Ishikawa (cell line): ENCODE data around the gene SHOX.

Source experiments
- CEBPB ChIP-seq: IDR thresholded peaks from 2 replicates; pipeline ENCODE4 v1.6.1; 2012
- CREB1 ChIP-seq: IDR thresholded peaks from 2 replicates; pipeline ENCODE4 v1.6.1; 2012; ENCODE audit warnings: low read depth
- EGR1 ChIP-seq: IDR thresholded peaks from 2 replicates; pipeline ENCODE4 v1.6.1; 2012
- EP300 ChIP-seq: IDR thresholded peaks from 2 replicates; pipeline ENCODE4 v1.6.1; 2012; ENCODE audit warnings: borderline replicate concordance
- FOXM1 ChIP-seq: IDR thresholded peaks from 2 replicates; pipeline ENCODE4 v1.6.1; 2012; ENCODE audit warnings: low read depth, borderline replicate concordance
- NFIC ChIP-seq: IDR thresholded peaks from 2 replicates; pipeline ENCODE4 v1.6.1; 2012
- RAD21 ChIP-seq: IDR thresholded peaks from 2 replicates; pipeline ENCODE4 v1.6.1; 2012; ENCODE audit warnings: low read depth
- TAF1 ChIP-seq: IDR thresholded peaks from 2 replicates; pipeline ENCODE4 v1.6.1; 2012; ENCODE audit warnings: low read depth, mild to moderate bottlenecking
- TEAD4 ChIP-seq: IDR thresholded peaks from 2 replicates; pipeline ENCODE4 v1.6.1; 2012
- USF1 ChIP-seq: IDR thresholded peaks from 2 replicates; pipeline ENCODE4 v1.6.1; 2012
- YY1 ChIP-seq: IDR thresholded peaks from 2 replicates; pipeline ENCODE4 v1.6.1; 2012; ENCODE audit warnings: low read depth
- ZBTB7A ChIP-seq: IDR thresholded peaks from 2 replicates; pipeline ENCODE4 v1.6.1; 2012; ENCODE audit warnings: low read depth
- TF ChIP-seq, protein P1 (sequence below): IDR thresholded peaks from 2 replicates; pipeline ENCODE4 v1.6.1; 2012; ENCODE audit warnings: low read depth, mild to moderate bottlenecking
- TF ChIP-seq, protein P2 (sequence below): IDR thresholded peaks from 2 replicates; pipeline ENCODE4 v1.6.1; 2012

DNA sequence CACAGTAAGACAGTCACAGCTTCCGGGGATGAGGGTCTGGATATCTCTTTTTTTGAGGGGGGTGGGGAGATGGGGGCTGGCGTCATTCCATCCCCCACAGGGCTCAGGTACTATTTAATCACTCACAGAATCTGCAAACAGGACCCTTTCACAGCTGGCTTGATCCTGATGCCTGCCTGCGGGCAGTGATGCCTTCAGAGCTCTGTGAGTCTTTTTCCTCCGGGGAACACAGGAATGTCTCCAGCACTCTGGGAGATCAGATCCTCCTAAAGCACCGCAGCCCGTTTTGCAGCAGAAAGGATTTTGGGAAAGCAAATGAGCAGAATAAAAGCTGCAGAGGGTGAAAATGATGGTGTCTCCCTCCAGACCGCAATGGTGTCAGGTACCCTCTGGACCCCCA lies 13.2 kb upstream of the SHOX start:
- TF ChIP-seq YY1 (no peak), TAF1 (no peak), USF1 (no peak), NFIC (no peak), CEBPB (no peak), RAD21 (no peak), TEAD4 (no peak), EP300 (no peak), ZBTB7A (no peak), EGR1 (no peak), CREB1 (no peak), FOXM1 (no peak)
- TF ChIP-seq, protein P1, sequence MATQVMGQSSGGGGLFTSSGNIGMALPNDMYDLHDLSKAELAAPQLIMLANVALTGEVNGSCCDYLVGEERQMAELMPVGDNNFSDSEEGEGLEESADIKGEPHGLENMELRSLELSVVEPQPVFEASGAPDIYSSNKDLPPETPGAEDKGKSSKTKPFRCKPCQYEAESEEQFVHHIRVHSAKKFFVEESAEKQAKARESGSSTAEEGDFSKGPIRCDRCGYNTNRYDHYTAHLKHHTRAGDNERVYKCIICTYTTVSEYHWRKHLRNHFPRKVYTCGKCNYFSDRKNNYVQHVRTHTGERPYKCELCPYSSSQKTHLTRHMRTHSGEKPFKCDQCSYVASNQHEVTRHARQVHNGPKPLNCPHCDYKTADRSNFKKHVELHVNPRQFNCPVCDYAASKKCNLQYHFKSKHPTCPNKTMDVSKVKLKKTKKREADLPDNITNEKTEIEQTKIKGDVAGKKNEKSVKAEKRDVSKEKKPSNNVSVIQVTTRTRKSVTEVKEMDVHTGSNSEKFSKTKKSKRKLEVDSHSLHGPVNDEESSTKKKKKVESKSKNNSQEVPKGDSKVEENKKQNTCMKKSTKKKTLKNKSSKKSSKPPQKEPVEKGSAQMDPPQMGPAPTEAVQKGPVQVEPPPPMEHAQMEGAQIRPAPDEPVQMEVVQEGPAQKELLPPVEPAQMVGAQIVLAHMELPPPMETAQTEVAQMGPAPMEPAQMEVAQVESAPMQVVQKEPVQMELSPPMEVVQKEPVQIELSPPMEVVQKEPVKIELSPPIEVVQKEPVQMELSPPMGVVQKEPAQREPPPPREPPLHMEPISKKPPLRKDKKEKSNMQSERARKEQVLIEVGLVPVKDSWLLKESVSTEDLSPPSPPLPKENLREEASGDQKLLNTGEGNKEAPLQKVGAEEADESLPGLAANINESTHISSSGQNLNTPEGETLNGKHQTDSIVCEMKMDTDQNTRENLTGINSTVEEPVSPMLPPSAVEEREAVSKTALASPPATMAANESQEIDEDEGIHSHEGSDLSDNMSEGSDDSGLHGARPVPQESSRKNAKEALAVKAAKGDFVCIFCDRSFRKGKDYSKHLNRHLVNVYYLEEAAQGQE, result no peak
- TF ChIP-seq, protein P2, sequence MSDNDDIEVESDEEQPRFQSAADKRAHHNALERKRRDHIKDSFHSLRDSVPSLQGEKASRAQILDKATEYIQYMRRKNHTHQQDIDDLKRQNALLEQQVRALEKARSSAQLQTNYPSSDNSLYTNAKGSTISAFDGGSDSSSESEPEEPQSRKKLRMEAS, result no peak
